K562 (cell line): ENCODE results near the gene FAM72B. TPM values are rescaled to one million over a fixed set of nuclear protein-coding genes. Genes with fewer than 3 reads are reported as not detected.
"Not testable (repeated sequence)": the region's sequence is repeated elsewhere in the genome, so short reads cannot be mapped to it uniquely, and the experiment has no call there.

ENCODE experiments used
- ATAC-seq: fragments of 200-7000 bp; cut with Tn5 transposase; 3 replicates; pipeline ENCODE4 v1.9.1; 2020; ENCODE audit warnings: moderate library complexity
- BruUV-seq: library from RNA; stranded (reverse); fragments of 400-500 nt; replicated peaks from 2 replicates; lab custom pipeline; 2021; lab: Mats Ljungman, UMichigan
- CTCF ChIA-PET: fragments of 300-600 bp; formaldehyde crosslinking; extraction: SDS; loops from one replicate; lab custom pipeline; 2021; ENCODE audit warnings: low intra/inter-chr PET ratio; lab: Yijun Ruan, JAX
- POLR2A ChIA-PET: fragments of 300-600, 350-650 bp; sonication (Branson Sonifier 250); formaldehyde crosslinking; extraction: SDS; loops from one replicate; lab custom pipeline; 2021; ENCODE audit warnings: antibody characterized with exemption, inconsistent platforms; lab: Yijun Ruan, JAX
- DNase-seq, 4 experiments: peaks; one replicate each; pipeline versions ENCODE4 v3.0.0 to v3.0.0-alpha.2; 2011 to 2018; ENCODE audit warnings: low spot score in 3 of 4, mixed read lengths in 3 of 4; ENCODE audit errors: extremely low read depth in 1 of 4
- FAIRE-seq: peaks from 2 replicates; lab custom pipeline; 2011; peaks lifted over from hg19 to GRCh38; lab: Jason Lieb, UNC
- H2AFZ ChIP-seq: 2 replicates; pipeline ENCODE4 v1.6.0; 2011; ENCODE audit warnings: low read depth, low read length, control low read depth, inconsistent platforms
- H3K27ac ChIP-seq: fragments of 200-600 bp; 3 replicates; pipeline ENCODE4 v1.8.0; 2011; ENCODE audit warnings: low read depth, mild to moderate bottlenecking, control low read depth, inconsistent platforms, low read length, moderate library complexity, mixed read lengths; ENCODE audit errors: extremely low read depth
- H3K27me3 ChIP-seq, 2 experiments: fragments of 300-600 bp in 1 of 2; 2 replicates in 1 of 2; 3 replicates in 1 of 2; pipeline versions ENCODE4 v1.6.0 to v1.8.0; 2011; ENCODE audit warnings: inconsistent platforms in 2 of 2, low read length in 2 of 2, mild to moderate bottlenecking in 1 of 2, mixed read lengths in 1 of 2, moderate library complexity in 1 of 2; ENCODE audit not compliant: control insufficient read depth in 2 of 2, insufficient read depth in 2 of 2
- H3K36me3 ChIP-seq: fragments of 300-600 bp; 3 replicates; pipeline ENCODE4 v1.8.0; 2011; ENCODE audit warnings: mild to moderate bottlenecking, low read length, inconsistent platforms; ENCODE audit not compliant: control insufficient read depth, insufficient read depth
- H3K4me1 ChIP-seq, 2 experiments: fragments of 200-600 bp in 1 of 2; replicated peaks in 1 of 2; 2 replicates in 1 of 2; 3 replicates in 1 of 2; pipeline versions ENCODE4 v1.5.1 to v1.8.0; 2011; ENCODE audit warnings: inconsistent platforms in 2 of 2, low read length in 2 of 2, mild to moderate bottlenecking in 1 of 2, mixed read lengths in 1 of 2, moderate library complexity in 1 of 2; ENCODE audit not compliant: control insufficient read depth in 2 of 2, insufficient read depth in 2 of 2
- H3K4me2 ChIP-seq: 2 replicates; pipeline ENCODE4 v1.6.1; 2011; ENCODE audit warnings: low read length, control low read depth, inconsistent platforms, mixed read lengths; ENCODE audit not compliant: insufficient read depth
- H3K4me3 ChIP-seq: fragments of 200-600 bp; sonication (generic), shearing (Covaris generic); 2 replicates; pipeline ENCODE4 v1.5.1; 2016; ENCODE audit warnings: control low read depth, inconsistent platforms
- H3K79me2 ChIP-seq: fragments of 200-600 bp; 3 replicates; pipeline ENCODE4 v1.8.0; 2011; ENCODE audit warnings: low read length, inconsistent platforms; ENCODE audit not compliant: control insufficient read depth, insufficient read depth
- H3K9ac ChIP-seq, 2 experiments: 2 replicates each; pipeline versions ENCODE4 v1.6.0 to v1.6.1; 2011; ENCODE audit warnings: low read depth in 2 of 2, low read length in 2 of 2, control low read depth in 1 of 2, inconsistent platforms in 1 of 2, mild to moderate bottlenecking in 1 of 2, mixed read lengths in 1 of 2; ENCODE audit not compliant: insufficient read depth in 1 of 2
- H3K9me1 ChIP-seq: one replicate; pipeline ENCODE4 v1.6.0; 2011; ENCODE audit warnings: inconsistent platforms, mild to moderate bottlenecking, low read length, moderate library complexity; ENCODE audit not compliant: control insufficient read depth, insufficient read depth
- H3K9me3 ChIP-seq: replicated peaks from 2 replicates; pipeline ENCODE4 v1.5.1; 2011; ENCODE audit warnings: low read depth, low read length, inconsistent platforms; ENCODE audit not compliant: control insufficient read depth, insufficient read depth
- H4K20me1 ChIP-seq: replicated peaks from 2 replicates; pipeline ENCODE4 v1.6.1; 2011; ENCODE audit warnings: low read length, inconsistent platforms, mixed read lengths; ENCODE audit not compliant: control insufficient read depth, insufficient read depth
- CTCF ChIP-seq, 3 experiments: IDR thresholded peaks in 2 of 3; conservative IDR thresholded peaks in 1 of 3; 2 replicates each; pipeline ENCODE4 v1.5.1; 2011 to 2012; ENCODE audit warnings: low read length in 3 of 3, mild to moderate bottlenecking in 3 of 3, control low read depth in 2 of 3, improper control_type of control experiment in 1 of 3, inconsistent platforms in 1 of 3, low read depth in 1 of 3, mixed read lengths in 1 of 3, moderate library complexity in 1 of 3; ENCODE audit not compliant: insufficient read depth in 2 of 3
- RAD21 ChIP-seq, 2 experiments: fragments of 250-450 bp in 1 of 2; fragments of 450-650 bp in 1 of 2; sonication (Bioruptor Pico) in 1 of 2; formaldehyde crosslinking in 1 of 2; IDR thresholded peaks in 1 of 2; conservative IDR thresholded peaks in 1 of 2; 2 replicates each; pipeline versions ENCODE4 v1.4.0 to v1.8.0; 2020 to 2022; ENCODE audit warnings: mild to moderate bottlenecking in 2 of 2, moderate library complexity in 1 of 2
- REST ChIP-seq, 2 experiments: fragments of 450-650 bp; formaldehyde crosslinking in 1 of 2; IDR thresholded peaks; 2 replicates each; pipeline versions ENCODE4 v1.4.0 to v1.6.1; 2014 to 2020; ENCODE audit warnings: mild to moderate bottlenecking in 2 of 2, borderline replicate concordance in 1 of 2, low read depth in 1 of 2
- SMC3 ChIP-seq: conservative IDR thresholded peaks from 2 replicates; pipeline ENCODE4 v1.6.1; 2011; ENCODE audit warnings: low read depth, low read length, improper control_type of control experiment; ENCODE audit not compliant: insufficient read depth
- WGBS: fragments of 100-300 bp; shearing (Covaris generic); methylation state at CpG from one replicate; pipeline ENCODE4 v1.1.6; 2016; ENCODE audit warnings: low coverage, mixed read lengths; ENCODE audit not compliant: insufficient coverage; ENCODE audit errors: missing lambda C conversion rate; 5-methylcytosine and 5-hydroxymethylcytosine counted together
- in situ Hi-C: fragments of 300-500 bp; cut with MboI; formaldehyde crosslinking; loops from 4 replicates; pipeline ENCODE4 v1.15.0; 2018; ENCODE audit warnings: inconsistent platforms, mixed read lengths
- intact Hi-C: fragments of 100-400 bp; cut with micrococcal nuclease; formaldehyde crosslinking; loops from 2 replicates; pipeline ENCODE4 v1.14.2; 2022
- polyA plus RNA-seq, 8 experiments: library from polyadenylated mRNA; depleted of rRNA in 4 of 8; stranded (reverse) in 5 of 8; unstranded in 3 of 8; fragments of >200 nt; fragmentation: Nextera tagmentation in 2 of 8; fragmentation: Illumina TruSeq in 1 of 8; extraction: Ambion mirVana in 2 of 8; extraction: Trizol in 1 of 8; gene quantifications; 2 replicates each; pipeline versions ENCODE4 v1.2.1 to v1.2.3, GENCODE V29; 2011 to 2014; ENCODE audit warnings: inconsistent platforms in 1 of 8, missing spikeins in 1 of 8
- total RNA-seq, 7 experiments: library from RNA; depleted of rRNA in 6 of 7; stranded (reverse); fragments of >200 nt in 6 of 7; fragmentation: Illumina TruSeq in 2 of 7; extraction: Trizol in 2 of 7; gene quantifications; 2 replicates each; pipeline versions ENCODE4 v1.2.1 to v1.2.3, GENCODE V29; 2011 to 2021; ENCODE audit warnings: low replicate concordance in 1 of 7

The FAM72B gene
- total and polyA plus RNA-seq, 9 of the 15 experiments (the other 6 are each of a cell fraction or from before 2014, with no cell fraction given): 11.8 to 61.7 (median 31.5) TPM

- in situ Hi-C loops; H2AFZ ChIP-seq; BruUV-seq; H3K36me3 ChIP-seq; H3K9ac ChIP-seq; H4K20me1 ChIP-seq; H3K4me3 ChIP-seq; H3K27ac ChIP-seq; H3K4me1 ChIP-seq; H3K27me3 ChIP-seq; POLR2A ChIA-PET; H3K9me3 ChIP-seq; CTCF ChIA-PET; FAIRE-seq; H3K4me2 ChIP-seq; H3K79me2 ChIP-seq; H3K9me1 ChIP-seq; intact Hi-C loops; TF ChIP-seq REST (CRISPR knock-in tag; IDR thresholded peaks at IDR 0.05; ENCODE audit: low read depth): not testable (repeated sequence)
- peak in 1 of 4 experiments; percentile 61 for DNase-seq
- 46% methylated on average over 6 of the region's 6 CpGs for WGBS
- TF ChIP-seq RAD21 (CRISPR knock-in tag; conservative IDR thresholded peaks at IDR 0.05 in 1 of 2, IDR thresholded peaks at IDR 0.05 in 1 of 2) (peak; percentile 23 to 65; a peak in 2 of 4 replicates), SMC3 (0 out of 2 replicates have a peak, but pooled peaks have one; percentile 13), CTCF (IDR thresholded peaks at IDR 0.05 in 2 of 3, conservative IDR thresholded peaks at IDR 0.05 in 1 of 3; ENCODE audit: insufficient read depth in 2 of 3, low read depth in 1 of 3, low read length in 3 of 3) (peak in 2 of 3 experiments; percentile 37 to 50; a peak in 3 of 6 replicates), REST (IDR thresholded peaks at IDR 0.05; ENCODE audit: borderline replicate concordance) (peak; percentile 23; the same call in 1 of the 2 replicates)
- ATAC-seq: peak; percentile 89
These were observed 28.3 kb downstream of the FAM72B start for GRCh38 chr1:121155671-121156358.
